ENCODE measurements around the gene MRPL37.

GRCh38 chr1:54239631-54240031 lies 39.7 kb downstream of the MRPL37 start:
- TF ChIP-seq POLR2A (IDR thresholded peaks at IDR 0.05) (no peak), CTCF (IDR thresholded peaks at IDR 0.05) (no peak), POLR2AphosphoS5 (IDR thresholded peaks at IDR 0.05) (no peak), EP300 (IDR thresholded peaks at IDR 0.05) (no peak)
